ENCODE results near the gene CD248.

DNA sequence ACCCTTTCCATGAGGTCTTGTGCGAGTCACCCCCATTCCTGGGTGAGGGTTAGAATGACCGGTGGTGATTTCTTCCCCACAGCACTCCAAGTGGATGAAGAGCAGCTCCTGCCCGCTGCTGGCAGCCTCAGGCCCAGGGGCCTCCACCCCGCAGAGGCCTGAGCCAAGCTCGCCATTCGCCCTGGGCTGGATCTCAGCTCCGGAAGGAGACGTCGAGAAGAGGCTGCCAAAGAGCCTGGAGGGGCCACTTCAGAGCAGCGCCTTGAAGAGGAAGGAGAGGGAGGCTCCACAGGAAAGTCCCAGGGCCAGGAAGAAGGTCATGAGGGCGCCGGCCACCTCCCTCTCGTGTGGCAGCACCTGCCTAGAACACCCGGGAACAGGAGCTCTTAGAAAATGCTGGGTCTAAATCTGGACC is 46.4 kb upstream of the CD248 start:
- TF ChIP-seq, protein P1, sequence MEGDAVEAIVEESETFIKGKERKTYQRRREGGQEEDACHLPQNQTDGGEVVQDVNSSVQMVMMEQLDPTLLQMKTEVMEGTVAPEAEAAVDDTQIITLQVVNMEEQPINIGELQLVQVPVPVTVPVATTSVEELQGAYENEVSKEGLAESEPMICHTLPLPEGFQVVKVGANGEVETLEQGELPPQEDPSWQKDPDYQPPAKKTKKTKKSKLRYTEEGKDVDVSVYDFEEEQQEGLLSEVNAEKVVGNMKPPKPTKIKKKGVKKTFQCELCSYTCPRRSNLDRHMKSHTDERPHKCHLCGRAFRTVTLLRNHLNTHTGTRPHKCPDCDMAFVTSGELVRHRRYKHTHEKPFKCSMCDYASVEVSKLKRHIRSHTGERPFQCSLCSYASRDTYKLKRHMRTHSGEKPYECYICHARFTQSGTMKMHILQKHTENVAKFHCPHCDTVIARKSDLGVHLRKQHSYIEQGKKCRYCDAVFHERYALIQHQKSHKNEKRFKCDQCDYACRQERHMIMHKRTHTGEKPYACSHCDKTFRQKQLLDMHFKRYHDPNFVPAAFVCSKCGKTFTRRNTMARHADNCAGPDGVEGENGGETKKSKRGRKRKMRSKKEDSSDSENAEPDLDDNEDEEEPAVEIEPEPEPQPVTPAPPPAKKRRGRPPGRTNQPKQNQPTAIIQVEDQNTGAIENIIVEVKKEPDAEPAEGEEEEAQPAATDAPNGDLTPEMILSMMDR (conservative IDR thresholded peaks at IDR 0.05; ENCODE audit: low read depth in 2 of 2) = no peak
- TF ChIP-seq EZH2 (IDR thresholded peaks at IDR 0.05; ENCODE audit: low read depth, unreplicated experiment) (no peak), CREB1 (CRISPR knock-in tag; IDR thresholded peaks at IDR 0.05; ENCODE audit: low read depth) (no peak), POLR2AphosphoS5 (IDR thresholded peaks at IDR 0.05; ENCODE audit: low read depth) (no peak), NANOG (IDR thresholded peaks at IDR 0.05; ENCODE audit: borderline replicate concordance) (no peak), ZNF331 (CRISPR knock-in tag; IDR thresholded peaks at IDR 0.05; ENCODE audit: low read depth) (no peak), JUNB (IDR thresholded peaks at IDR 0.05; ENCODE audit: unreplicated experiment) (no peak), ZNF114 (CRISPR knock-in tag; IDR thresholded peaks at IDR 0.05) (no peak), EZH2phosphoT487 (IDR thresholded peaks at IDR 0.05; ENCODE audit: unreplicated experiment) (no peak)
- TF ChIP-seq, protein P2, sequence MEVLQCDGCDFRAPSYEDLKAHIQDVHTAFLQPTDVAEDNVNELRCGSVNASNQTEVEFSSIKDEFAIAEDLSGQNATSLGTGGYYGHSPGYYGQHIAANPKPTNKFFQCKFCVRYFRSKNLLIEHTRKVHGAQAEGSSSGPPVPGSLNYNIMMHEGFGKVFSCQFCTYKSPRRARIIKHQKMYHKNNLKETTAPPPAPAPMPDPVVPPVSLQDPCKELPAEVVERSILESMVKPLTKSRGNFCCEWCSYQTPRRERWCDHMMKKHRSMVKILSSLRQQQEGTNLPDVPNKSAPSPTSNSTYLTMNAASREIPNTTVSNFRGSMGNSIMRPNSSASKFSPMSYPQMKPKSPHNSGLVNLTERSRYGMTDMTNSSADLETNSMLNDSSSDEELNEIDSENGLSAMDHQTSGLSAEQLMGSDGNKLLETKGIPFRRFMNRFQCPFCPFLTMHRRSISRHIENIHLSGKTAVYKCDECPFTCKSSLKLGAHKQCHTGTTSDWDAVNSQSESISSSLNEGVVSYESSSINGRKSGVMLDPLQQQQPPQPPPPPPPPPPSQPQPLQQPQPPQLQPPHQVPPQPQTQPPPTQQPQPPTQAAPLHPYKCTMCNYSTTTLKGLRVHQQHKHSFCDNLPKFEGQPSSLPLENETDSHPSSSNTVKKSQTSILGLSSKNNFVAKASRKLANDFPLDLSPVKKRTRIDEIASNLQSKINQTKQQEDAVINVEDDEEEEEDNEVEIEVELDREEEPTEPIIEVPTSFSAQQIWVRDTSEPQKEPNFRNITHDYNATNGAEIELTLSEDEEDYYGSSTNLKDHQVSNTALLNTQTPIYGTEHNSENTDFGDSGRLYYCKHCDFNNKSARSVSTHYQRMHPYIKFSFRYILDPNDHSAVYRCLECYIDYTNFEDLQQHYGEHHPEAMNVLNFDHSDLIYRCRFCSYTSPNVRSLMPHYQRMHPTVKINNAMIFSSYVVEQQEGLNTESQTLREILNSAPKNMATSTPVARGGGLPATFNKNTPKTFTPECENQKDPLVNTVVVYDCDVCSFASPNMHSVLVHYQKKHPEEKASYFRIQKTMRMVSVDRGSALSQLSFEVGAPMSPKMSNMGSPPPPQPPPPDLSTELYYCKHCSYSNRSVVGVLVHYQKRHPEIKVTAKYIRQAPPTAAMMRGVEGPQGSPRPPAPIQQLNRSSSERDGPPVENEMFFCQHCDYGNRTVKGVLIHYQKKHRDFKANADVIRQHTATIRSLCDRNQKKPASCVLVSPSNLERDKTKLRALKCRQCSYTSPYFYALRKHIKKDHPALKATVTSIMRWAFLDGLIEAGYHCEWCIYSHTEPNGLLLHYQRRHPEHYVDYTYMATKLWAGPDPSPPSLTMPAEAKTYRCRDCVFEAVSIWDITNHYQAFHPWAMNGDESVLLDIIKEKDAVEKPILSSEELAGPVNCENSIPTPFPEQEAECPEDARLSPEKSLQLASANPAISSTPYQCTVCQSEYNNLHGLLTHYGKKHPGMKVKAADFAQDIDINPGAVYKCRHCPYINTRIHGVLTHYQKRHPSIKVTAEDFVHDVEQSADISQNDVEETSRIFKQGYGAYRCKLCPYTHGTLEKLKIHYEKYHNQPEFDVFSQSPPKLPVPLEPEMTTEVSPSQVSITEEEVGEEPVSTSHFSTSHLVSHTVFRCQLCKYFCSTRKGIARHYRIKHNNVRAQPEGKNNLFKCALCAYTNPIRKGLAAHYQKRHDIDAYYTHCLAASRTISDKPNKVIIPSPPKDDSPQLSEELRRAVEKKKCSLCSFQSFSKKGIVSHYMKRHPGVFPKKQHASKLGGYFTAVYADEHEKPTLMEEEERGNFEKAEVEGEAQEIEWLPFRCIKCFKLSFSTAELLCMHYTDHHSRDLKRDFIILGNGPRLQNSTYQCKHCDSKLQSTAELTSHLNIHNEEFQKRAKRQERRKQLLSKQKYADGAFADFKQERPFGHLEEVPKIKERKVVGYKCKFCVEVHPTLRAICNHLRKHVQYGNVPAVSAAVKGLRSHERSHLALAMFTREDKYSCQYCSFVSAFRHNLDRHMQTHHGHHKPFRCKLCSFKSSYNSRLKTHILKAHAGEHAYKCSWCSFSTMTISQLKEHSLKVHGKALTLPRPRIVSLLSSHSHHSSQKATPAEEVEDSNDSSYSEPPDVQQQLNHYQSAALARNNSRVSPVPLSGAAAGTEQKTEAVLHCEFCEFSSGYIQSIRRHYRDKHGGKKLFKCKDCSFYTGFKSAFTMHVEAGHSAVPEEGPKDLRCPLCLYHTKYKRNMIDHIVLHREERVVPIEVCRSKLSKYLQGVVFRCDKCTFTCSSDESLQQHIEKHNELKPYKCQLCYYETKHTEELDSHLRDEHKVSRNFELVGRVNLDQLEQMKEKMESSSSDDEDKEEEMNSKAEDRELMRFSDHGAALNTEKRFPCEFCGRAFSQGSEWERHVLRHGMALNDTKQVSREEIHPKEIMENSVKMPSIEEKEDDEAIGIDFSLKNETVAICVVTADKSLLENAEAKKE (CRISPR knock-in tag; IDR thresholded peaks at IDR 0.05) = no peak
- TF ChIP-seq, protein P3, sequence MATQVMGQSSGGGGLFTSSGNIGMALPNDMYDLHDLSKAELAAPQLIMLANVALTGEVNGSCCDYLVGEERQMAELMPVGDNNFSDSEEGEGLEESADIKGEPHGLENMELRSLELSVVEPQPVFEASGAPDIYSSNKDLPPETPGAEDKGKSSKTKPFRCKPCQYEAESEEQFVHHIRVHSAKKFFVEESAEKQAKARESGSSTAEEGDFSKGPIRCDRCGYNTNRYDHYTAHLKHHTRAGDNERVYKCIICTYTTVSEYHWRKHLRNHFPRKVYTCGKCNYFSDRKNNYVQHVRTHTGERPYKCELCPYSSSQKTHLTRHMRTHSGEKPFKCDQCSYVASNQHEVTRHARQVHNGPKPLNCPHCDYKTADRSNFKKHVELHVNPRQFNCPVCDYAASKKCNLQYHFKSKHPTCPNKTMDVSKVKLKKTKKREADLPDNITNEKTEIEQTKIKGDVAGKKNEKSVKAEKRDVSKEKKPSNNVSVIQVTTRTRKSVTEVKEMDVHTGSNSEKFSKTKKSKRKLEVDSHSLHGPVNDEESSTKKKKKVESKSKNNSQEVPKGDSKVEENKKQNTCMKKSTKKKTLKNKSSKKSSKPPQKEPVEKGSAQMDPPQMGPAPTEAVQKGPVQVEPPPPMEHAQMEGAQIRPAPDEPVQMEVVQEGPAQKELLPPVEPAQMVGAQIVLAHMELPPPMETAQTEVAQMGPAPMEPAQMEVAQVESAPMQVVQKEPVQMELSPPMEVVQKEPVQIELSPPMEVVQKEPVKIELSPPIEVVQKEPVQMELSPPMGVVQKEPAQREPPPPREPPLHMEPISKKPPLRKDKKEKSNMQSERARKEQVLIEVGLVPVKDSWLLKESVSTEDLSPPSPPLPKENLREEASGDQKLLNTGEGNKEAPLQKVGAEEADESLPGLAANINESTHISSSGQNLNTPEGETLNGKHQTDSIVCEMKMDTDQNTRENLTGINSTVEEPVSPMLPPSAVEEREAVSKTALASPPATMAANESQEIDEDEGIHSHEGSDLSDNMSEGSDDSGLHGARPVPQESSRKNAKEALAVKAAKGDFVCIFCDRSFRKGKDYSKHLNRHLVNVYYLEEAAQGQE (IDR thresholded peaks at IDR 0.05; ENCODE audit: unreplicated experiment) = no peak
- TF ChIP-seq, protein P4, sequence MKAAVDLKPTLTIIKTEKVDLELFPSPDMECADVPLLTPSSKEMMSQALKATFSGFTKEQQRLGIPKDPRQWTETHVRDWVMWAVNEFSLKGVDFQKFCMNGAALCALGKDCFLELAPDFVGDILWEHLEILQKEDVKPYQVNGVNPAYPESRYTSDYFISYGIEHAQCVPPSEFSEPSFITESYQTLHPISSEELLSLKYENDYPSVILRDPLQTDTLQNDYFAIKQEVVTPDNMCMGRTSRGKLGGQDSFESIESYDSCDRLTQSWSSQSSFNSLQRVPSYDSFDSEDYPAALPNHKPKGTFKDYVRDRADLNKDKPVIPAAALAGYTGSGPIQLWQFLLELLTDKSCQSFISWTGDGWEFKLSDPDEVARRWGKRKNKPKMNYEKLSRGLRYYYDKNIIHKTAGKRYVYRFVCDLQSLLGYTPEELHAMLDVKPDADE (IDR thresholded peaks at IDR 0.05) = no peak
